Measurements from ENCODE around the gene CLEC18B.
"Not testable (repeated sequence)": the region's sequence is repeated elsewhere in the genome, so short reads cannot be mapped to it uniquely, and the experiment has no call there.

Gene CLEC18B

GRCh38 chr16:74420612-74421481 lies at the start of gene CLEC18B:
CLEC18B (minus strand) TSS chr16:74421478; CDS start chr16:74421270, 208 bp downstream.
- FAIRE-seq, result not testable (repeated sequence)

- no peak for FAIRE-seq
Observed at GRCh38 chr16:74469946-74470478, 48.7 kb upstream of the CLEC18B start.

GRCh38 chr16:74468807-74469525 lies 47.7 kb upstream of the CLEC18B start:
- FAIRE-seq, result no peak

DNA sequence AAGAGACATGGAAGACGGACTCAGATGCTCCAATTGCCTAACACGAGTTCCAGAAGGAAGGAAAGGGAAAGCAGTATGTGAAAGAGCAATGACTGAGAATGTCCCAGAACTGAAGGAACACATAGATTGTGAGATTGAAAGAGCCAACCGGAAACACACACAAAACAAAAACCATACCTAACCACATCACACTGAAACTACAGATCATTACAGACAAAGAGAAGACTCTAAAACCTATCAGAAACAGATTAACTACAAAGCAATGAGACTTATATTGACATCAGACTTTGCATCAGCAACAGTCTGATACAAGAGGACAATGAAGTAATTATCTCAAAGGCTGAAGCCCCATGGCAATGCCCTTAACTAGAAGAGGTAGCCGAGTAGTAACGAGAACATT lies 45.6 kb upstream of the CLEC18B start:
- FAIRE-seq, result no peak

DNA sequence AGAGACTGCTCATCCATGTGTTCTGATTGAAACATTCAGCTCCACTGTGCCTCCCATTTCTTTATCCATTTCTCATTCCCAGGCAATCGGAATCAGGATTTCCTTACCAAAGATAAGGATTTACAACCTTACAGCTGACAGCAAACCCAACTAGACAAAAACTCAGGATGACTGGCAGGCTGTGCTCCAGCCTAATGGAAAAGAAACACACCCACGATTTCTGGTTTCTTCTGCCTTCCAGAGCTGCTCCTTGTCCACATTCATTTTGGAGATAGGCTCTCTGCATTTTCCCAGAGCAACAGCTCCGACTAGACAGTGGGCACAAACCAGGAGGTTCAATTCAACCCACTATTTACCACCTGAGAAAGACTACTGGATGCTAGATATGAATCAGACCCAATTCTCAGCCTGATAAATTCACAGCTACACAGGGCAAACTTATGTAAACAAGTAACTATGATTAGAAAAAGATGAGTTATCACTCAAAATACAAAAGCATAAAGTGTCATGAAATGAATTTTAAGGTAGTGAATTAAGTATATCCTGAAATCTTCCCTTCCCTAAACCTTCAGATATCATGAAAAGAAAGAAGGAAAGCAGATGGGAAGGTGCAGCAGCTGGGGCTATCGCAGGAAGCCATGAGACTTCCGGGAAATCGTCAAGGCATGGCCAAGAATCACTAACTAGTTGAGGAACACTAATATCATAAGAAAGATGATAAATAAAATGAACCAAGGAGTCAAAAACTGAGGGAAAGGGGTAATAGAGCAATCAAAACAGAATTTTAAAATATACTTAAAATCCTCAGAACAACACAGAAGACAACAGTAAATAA lies 44.8 kb upstream of the CLEC18B start:
- FAIRE-seq, result no peak

GRCh38 chr16:74465281-74465680 lies 44.0 kb upstream of the CLEC18B start:
- FAIRE-seq, result no peak

- FAIRE-seq, result no peak
Observed at GRCh38 chr16:74463888-74464287, 42.6 kb upstream of the CLEC18B start.

DNA sequence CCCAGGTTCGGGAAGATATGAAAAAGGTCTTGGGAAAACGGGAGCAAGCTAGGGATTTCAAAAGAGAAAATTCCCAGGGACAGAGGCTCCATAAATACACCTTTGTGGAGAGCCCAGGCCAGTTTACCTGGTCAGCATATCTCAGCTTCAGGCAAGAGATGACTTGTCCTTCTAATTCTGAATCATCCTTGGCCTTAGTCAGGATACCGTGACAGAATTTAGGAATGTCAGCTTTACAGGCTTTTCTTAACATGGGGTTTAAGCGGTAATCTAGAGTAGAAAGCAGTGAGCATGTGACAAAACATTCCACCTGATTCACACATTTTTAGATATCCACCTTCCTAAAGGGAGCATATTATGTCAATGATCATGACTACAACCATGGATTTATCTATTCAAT lies 41.1 kb upstream of the CLEC18B start:
- no peak for FAIRE-seq

DNA sequence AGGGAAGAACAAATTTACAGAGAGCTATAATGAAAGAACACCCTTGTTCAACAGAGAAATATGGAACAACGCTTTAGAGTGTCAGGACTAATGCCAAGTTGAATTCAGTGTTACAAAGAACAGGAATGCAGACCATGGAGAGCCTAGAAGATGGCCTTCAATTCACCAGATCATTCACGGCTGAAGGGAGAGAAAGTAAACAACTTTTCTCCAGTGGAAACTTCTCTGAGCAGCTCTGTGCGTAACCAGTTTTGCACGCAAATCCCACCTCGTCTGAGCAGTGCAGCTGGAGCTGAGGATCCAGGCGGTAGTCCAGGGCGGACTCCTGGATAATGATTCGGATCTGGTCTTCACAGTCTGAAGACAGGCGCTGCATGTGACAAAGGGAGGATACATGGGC lies 40.5 kb upstream of the CLEC18B start:
- no peak for FAIRE-seq

- no peak for FAIRE-seq
Observed at GRCh38 chr16:74460542-74460941, 39.3 kb upstream of the CLEC18B start.

GRCh38 chr16:74456290-74456625 lies 35.0 kb upstream of the CLEC18B start:
- FAIRE-seq, result no peak

DNA sequence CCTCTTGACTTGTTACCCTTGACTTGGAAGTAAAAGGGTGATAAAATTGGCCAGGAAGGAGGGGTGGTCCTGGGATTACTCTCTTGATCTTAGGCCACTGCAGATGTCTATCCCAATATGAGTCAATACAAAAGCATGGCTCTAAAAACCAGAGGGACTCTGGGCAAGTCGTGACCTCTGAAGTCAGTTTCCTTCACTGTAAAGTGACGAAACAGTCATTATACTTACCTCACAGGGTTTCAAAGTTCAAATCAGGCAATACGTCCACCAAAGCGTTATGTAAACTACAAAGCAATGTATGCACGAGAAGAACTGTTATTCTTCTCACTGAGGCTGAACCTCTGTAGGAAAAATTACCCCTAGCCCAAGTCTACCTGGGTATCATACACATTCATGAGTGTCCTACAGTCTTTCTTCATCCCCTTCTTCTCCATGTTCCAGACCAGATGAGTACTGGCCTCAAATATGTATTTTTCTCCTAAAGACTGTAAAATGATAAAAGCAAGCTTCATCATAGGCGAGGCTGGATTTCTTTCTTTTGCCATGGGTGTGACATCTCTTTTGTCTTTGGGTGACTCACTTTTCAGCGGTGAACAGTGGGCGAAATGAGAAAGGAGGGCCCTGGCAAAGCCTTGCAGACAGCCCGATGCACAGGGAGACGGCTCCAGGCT lies 34.5 kb upstream of the CLEC18B start:
- no peak for FAIRE-seq

- FAIRE-seq, result no peak
Observed at GRCh38 chr16:74455213-74455612, 33.9 kb upstream of the CLEC18B start.

GRCh38 chr16:74451951-74452758 lies 30.9 kb upstream of the CLEC18B start:
- FAIRE-seq, result no peak

- FAIRE-seq, result no peak
Observed at GRCh38 chr16:74450967-74451760, 29.9 kb upstream of the CLEC18B start.

- FAIRE-seq, result no peak
Observed at GRCh38 chr16:74450236-74450635, 29.0 kb upstream of the CLEC18B start.

DNA sequence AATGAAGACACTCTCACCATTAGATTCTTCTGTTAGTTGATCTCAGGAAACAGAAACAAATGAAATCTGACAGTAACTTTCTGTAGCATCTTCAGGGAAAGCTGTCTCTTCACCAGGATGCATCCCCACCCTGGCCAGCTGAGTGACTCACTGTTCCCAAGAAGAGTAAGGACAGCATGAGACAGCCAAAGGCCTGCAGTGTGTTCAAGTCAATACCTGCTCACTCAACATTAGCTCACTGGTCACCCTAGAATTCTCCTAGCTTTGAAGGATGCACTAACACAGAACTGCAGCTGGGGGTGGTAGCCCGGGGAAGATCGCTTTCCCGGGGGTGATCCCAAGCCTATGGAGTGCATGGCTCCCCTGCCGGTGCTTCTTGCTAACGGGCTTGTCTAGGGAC lies 28.2 kb upstream of the CLEC18B start:
- FAIRE-seq, result no peak

GRCh38 chr16:74448990-74449389 lies 27.7 kb upstream of the CLEC18B start:
- FAIRE-seq, result no peak

DNA sequence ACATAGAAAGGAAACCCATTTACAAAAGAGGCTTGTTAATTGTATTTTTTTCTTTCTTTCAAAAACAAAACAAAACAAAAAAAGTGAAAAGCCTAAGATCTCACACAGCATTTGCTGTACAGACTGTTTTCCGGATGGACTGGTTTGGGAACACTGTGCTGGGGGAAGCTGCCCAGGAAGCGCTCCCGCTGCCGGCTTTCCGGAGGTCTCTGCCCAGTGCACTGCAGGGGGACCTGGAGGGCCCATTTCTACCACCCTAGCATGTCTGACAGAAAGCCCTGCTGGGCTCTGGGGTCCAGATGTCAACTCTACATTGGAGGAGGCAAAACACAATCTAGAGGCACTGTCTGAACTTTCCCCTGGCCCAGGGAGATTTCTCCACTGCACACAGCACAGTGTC lies 26.3 kb upstream of the CLEC18B start:
- FAIRE-seq, result no peak

DNA sequence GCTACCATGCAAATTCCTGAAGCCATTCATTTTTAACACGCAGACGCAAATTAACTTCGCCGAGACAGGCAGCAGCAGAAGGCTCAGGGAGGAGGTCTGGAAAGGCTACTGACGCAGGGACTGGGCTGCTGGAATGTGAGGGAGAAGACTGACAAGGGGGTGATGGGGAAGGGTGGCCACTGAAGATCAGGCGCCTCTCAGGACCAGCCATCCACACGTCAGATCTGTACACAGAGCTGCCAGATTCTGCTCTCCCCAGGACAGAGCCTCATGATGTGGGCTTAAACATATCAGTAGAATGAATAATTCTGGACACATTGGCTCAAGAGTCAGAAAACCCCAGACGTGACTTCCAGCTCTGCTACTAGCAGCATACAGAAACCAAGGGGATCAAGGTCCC lies 25.6 kb upstream of the CLEC18B start:
- no peak for FAIRE-seq

Data from TTC549 (cell line).